CD4-positive, alpha-beta memory T cell (primary cell): Measurements from ENCODE around the gene KCNJ9. TPM values are rescaled to one million over a fixed set of nuclear protein-coding genes. Genes with fewer than 3 reads are reported as not detected.

Source experiments
- CTCF ChIA-PET: fragments of 350-600 bp; sonication (Branson Sonifier 250); formaldehyde crosslinking; loops from one replicate; lab custom pipeline; 2021; ENCODE audit warnings: inconsistent platforms; ENCODE audit not compliant: partially characterized antibody; lab: Charles Lee
- POLR2A ChIA-PET: fragments of 350-600 bp; sonication (Branson Sonifier 250); formaldehyde crosslinking; loops from one replicate; lab custom pipeline; 2021; ENCODE audit not compliant: partially characterized antibody; lab: Charles Lee
- DNase-seq, 5 donors: peaks; one replicate each; pipeline versions ENCODE4 v3.0.0 to v3.0.0-alpha.2; 2020 to 2022; ENCODE audit warnings: mixed read lengths in 1 of 5
- H3K27ac ChIP-seq: one replicate; pipeline ENCODE4 v1.7.0; 2013; ENCODE audit warnings: low read depth, low read length
- H3K27me3 ChIP-seq: 2 replicates; pipeline ENCODE4 v1.7.0; 2013; ENCODE audit warnings: mild to moderate bottlenecking, low read length, moderate library complexity; ENCODE audit not compliant: insufficient read depth
- H3K36me3 ChIP-seq: 2 replicates; pipeline ENCODE4 v1.7.0; 2013; ENCODE audit warnings: mild to moderate bottlenecking, low read length, moderate library complexity; ENCODE audit not compliant: insufficient read depth
- H3K4me1 ChIP-seq: 2 replicates; pipeline ENCODE4 v1.7.0; 2013; ENCODE audit warnings: mild to moderate bottlenecking, low read length, moderate library complexity; ENCODE audit not compliant: insufficient read depth
- H3K4me3 ChIP-seq, 2 donors: one replicate each; pipeline ENCODE4 v1.7.0; 2013; ENCODE audit warnings: low read length in 2 of 2, mild to moderate bottlenecking in 1 of 2
- H3K9me3 ChIP-seq, 2 donors: one replicate each; pipeline ENCODE4 v1.7.0; 2013; ENCODE audit warnings: low read length in 2 of 2, control low read depth in 1 of 2; ENCODE audit not compliant: control insufficient read depth in 1 of 2
- H3K27ac Mint-ChIP-seq, 7 donors: one replicate each; pipeline ENCODE4 v1.8.0; 2020 to 2021; ENCODE audit warnings: mixed read lengths in 7 of 7, mild to moderate bottlenecking in 6 of 7, inconsistent platforms in 3 of 7, moderate library complexity in 3 of 7
- H3K27me3 Mint-ChIP-seq, 2 donors: one replicate each; pipeline ENCODE4 v1.8.0; 2020 to 2021; ENCODE audit warnings: mixed read lengths in 2 of 2
- H3K36me3 Mint-ChIP-seq, 2 donors: one replicate each; pipeline ENCODE4 v1.8.0; 2020 to 2021; ENCODE audit warnings: mixed read lengths in 2 of 2, inconsistent platforms in 1 of 2, mild to moderate bottlenecking in 1 of 2
- H3K4me1 Mint-ChIP-seq, 4 donors: one replicate each; pipeline ENCODE4 v1.8.0; 2020 to 2021; ENCODE audit warnings: mixed read lengths in 4 of 4, mild to moderate bottlenecking in 1 of 4
- H3K4me3 Mint-ChIP-seq, 8 donors: one replicate each; pipeline ENCODE4 v1.8.0; 2020 to 2021; ENCODE audit warnings: mixed read lengths in 8 of 8, mild to moderate bottlenecking in 7 of 8, moderate library complexity in 6 of 8, inconsistent platforms in 3 of 8
- H3K9me3 Mint-ChIP-seq, 8 donors: one replicate each; pipeline ENCODE4 v1.8.0; 2020 to 2021; ENCODE audit warnings: mixed read lengths in 8 of 8, mild to moderate bottlenecking in 5 of 8, inconsistent platforms in 3 of 8, moderate library complexity in 1 of 8
- intact Hi-C: fragments of 100-400 bp; cut with micrococcal nuclease; formaldehyde crosslinking; loops from one replicate; pipeline ENCODE4 v1.15.1; 2023
- polyA plus RNA-seq, 2 donors: library from polyadenylated mRNA; unstranded; fragments of 300-500 nt; fragmentation: Illumina TruSeq; gene quantifications; one replicate each; pipeline ENCODE4 v1.2.3, GENCODE V29; 2021
- total RNA-seq, 2 experiments: library from RNA; stranded (reverse); gene quantifications; one replicate each; pipeline ENCODE4 v1.2.3, GENCODE V29; 2021

KCNJ9 gene
- not detected for total RNA-seq
- polyA plus RNA-seq: not detected

DNA sequence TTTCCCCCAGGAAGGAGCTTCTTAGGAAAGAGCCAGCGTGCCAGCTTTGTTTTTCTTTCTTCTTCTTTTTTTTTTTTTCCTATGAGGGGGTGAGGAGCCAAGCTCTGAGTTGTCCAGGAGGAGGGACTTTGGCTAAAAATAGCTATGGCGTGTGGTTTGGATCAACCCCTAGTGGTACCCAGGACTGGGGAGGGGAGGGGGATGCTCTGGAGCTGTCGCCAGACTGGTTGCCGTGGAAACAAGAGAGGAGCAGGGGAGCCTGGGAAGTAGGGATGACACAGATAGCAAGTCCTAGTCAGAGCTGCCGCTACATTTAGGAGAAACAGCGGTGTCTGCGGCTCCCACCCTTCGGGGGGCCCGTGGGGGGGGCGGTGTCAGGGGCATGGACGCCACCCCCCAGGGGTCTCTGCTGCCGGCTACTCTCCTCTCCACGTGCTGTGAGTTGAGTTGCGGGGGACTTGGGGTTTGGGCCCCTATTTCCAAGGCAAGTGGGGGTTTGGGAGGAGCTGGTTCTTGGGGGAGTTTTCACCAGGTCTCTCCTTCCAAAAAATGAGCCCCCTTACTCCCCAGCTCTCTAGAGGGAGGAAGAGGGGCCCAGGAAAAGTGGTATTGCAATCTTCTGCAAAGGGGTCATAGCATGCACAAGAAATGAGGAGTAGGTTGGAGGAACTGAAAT lies at the start of gene KCNJ9:
TSS of gene KCNJ9 (plus strand) at position 278 of the 676 bp plus-strand sequence. CDS start 2,493 bp downstream, outside the sequence.
- peak within 1 kb of the TSS in 1 of 7 donors; percentile 36 for H3K27ac Mint-ChIP-seq
- Histone ChIP-seq H3K9me3 (no peaks in the 10 kb centered on the region), H3K27me3 (peaks cover 38% of the 10 kb centered on the region), H3K4me3 (no peak within 1 kb of the TSS), H3K36me3 (no peaks in the 10 kb centered on the region), H3K4me1 (peaks cover 3% of the 10 kb centered on the region), H3K27ac (no peak within 1 kb of the TSS)
- ChIA-PET POLR2A (interaction anchor here (1.1 kb wide), 1 partner anchor 182 kb away, joined by 3 read pairs; no protein-coding TSS in a partner anchor), CTCF (interaction anchor here (0.8 to 11.9 kb wide), 9 partner anchors 9 to 148 kb away, joined by 3 to 141 read pairs (median 5); partner anchors contain the start of genes IGSF8 and KCNJ10)
- H3K4me1 Mint-ChIP-seq: peaks cover 8 to 28% (median 18%) of the 10 kb centered on the region in 4 donors
- H3K27me3 Mint-ChIP-seq: peaks cover 44 to 48% of the 10 kb centered on the region in 2 donors
- H3K36me3 Mint-ChIP-seq: peaks cover 0 to 4% of the 10 kb centered on the region in 2 donors
- H3K9me3 Mint-ChIP-seq: no peaks in the 10 kb centered on the region
- no peak for DNase-seq
- H3K4me3 Mint-ChIP-seq: no peak within 1 kb of the TSS
- intact Hi-C loops: no loop called here

DNA sequence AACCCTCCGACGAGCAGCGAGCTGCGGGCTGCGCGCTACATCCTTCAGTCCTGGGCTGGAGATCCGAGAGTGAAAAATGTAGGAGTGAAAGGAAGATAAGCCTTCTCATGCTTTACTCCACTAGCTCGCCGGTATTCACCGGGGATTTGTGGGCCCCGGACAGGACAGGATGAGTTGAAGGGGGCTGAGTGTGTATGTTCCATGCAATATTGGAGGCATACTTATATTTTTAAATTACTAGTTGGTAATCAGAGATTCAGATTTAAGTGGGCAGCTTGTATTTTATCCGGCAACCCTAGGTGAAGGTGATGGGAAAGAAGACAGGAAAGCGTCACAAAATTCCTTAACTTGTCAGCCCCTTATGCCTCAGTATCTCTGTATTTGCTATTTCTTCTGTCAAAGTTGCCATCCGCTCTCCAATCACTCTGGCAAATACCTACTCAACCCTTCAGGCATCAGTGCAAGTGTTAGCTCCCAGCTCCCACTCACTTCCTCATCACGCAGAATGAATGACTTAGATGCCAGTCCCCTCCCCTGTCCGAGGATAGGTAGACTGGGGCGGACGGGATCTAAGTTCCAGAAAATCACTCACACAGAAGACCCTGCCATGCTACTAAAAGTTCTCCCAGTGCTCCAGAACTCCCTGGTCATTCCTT lies 49.0 kb upstream of the KCNJ9 start:
- Mint-ChIP-seq H3K4me3 (peak overlapping the region; percentile 94 to 99 (median 98)), H3K27me3 (no peaks in the 10 kb centered on the region), H3K27ac (peak overlapping the region; percentile 89 to 98 (median 97)), H3K36me3 (peaks cover 0 to 10% of the 10 kb centered on the region in 2 donors), H3K4me1 (peaks cover 24 to 39% (median 30%) of the 10 kb centered on the region in 4 donors), H3K9me3 (no peaks in the 10 kb centered on the region)
- DNase-seq: peak in 1 of 5 donors; percentile 11
- Histone ChIP-seq H3K27ac (peak overlapping the region; percentile 57), H3K4me1 (peaks cover 32% of the 10 kb centered on the region), H3K4me3 (peak overlapping the region; percentile 71 to 79), H3K36me3 (no peaks in the 10 kb centered on the region), H3K27me3 (no peaks in the 10 kb centered on the region), H3K9me3 (no peaks in the 10 kb centered on the region)
- POLR2A ChIA-PET: interaction anchor here (1.4 to 3.2 kb wide), 7 partner anchors 9 to 252 kb away, joined by 3 to 36 read pairs (median 5); partner anchors contain the start of genes DUSP23, IGSF8 and TAGLN2
- CTCF ChIA-PET: interaction anchor here (0.9 to 5.3 kb wide), 6 partner anchors 14 to 252 kb away, joined by 3 to 38 read pairs (median 12); partner anchors contain the start of gene DUSP23
- intact Hi-C loops: loop anchor here (5.0 kb wide), 1 partner anchor 65 kb away; the partner anchor contains the start of gene IGSF8

DNA sequence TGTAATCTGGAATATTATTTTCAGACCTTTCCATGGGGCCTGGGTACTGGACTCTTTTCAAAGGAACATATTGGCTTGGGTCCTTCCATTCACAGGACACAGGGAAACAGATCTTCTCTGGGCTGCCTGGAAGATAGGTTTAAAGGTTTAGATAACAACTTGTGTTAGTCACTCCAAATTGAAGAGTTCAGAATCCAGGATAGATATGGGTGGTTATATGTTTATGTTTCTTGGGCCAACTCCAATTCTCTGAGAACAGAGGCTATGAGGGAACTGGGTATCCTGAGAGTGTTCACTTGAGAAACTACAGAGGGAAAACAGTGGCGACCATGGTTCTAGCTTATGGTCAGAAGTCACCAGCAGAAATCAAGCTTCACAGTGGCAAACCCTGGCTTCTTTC lies 40.9 kb upstream of the KCNJ9 start:
- H3K27me3 ChIP-seq: no peaks in the 10 kb centered on the region
- Mint-ChIP-seq H3K4me3 (no peak overlapping the region), H3K27ac (no peak overlapping the region), H3K27me3 (peaks cover 5 to 6% of the 10 kb centered on the region in 2 donors), H3K36me3 (peaks cover 0 to 14% of the 10 kb centered on the region in 2 donors), H3K9me3 (no peaks in the 10 kb centered on the region), H3K4me1 (no peaks in the 10 kb centered on the region)
- H3K36me3 ChIP-seq: no peaks in the 10 kb centered on the region
- no peak overlapping the region for H3K27ac ChIP-seq
- H3K4me3 ChIP-seq: no peak overlapping the region
- H3K9me3 ChIP-seq: no peaks in the 10 kb centered on the region
- POLR2A ChIA-PET: interaction anchor here (2.1 kb wide), 1 partner anchor 9 kb away, joined by 8 read pairs; the partner anchor contains the start of gene PIGM
- H3K4me1 ChIP-seq: no peaks in the 10 kb centered on the region
- CTCF ChIA-PET: interaction anchor here (1.4 to 2.9 kb wide), 2 partner anchors 11 to 45 kb away, joined by 3 to 15 read pairs; no protein-coding TSS in a partner anchor
- intact Hi-C loops: no loop called here
- no peak for DNase-seq

DNA sequence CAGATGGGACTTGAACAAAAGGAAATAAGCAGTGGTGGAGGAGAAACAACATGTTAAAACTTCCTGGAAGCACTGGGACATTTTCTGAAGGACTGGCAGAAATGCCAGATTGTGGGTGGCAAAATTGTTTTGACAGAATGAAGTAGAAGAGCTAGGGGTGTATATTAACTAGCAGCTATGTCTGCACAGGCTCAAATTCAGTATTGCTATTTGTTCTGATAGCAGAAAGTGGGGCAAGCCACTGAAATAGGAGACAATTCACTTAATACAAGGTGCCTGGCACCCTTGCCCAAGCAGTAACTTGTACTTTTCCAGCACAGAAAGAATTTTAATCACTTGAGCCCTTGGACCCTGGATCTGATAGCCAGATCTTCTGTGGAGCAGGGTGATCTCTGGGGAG lies 37.8 kb upstream of the KCNJ9 start:
- Mint-ChIP-seq H3K4me3 (no peak overlapping the region), H3K27ac (no peak overlapping the region), H3K27me3 (peaks cover 11 to 12% of the 10 kb centered on the region in 2 donors), H3K36me3 (peaks cover 0 to 5% of the 10 kb centered on the region in 2 donors), H3K9me3 (no peaks in the 10 kb centered on the region), H3K4me1 (peaks cover 6 to 12% (median 9%) of the 10 kb centered on the region in 4 donors)
- intact Hi-C loops: no loop called here
- Histone ChIP-seq H3K4me3 (no peak overlapping the region), H3K36me3 (no peaks in the 10 kb centered on the region), H3K4me1 (peaks cover 10% of the 10 kb centered on the region), H3K9me3 (no peaks in the 10 kb centered on the region), H3K27ac (no peak overlapping the region), H3K27me3 (no peaks in the 10 kb centered on the region)
- CTCF ChIA-PET: interaction anchor here (1.9 kb wide), 1 partner anchor 35 kb away, joined by 7 read pairs; no protein-coding TSS in a partner anchor
- POLR2A ChIA-PET: no interaction called here
- no peak for DNase-seq

DNA sequence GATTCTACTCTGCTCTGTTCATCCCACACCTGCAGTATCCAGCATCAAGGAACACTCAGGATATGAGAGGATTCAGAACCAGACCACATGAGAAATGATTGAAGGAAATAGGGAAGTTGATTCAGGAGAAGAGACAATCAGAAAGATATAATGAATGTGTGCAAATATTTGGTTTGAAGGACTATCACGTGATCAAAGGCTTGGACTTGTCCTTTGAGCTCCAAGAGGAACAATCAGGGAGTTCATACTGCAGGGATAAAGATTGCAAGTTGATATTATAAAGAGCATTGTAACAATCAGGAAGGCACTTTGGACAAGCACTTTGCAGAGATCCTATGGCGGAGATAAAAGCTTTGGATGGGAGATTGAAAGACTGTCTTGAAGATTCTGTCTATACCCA lies 35.7 kb upstream of the KCNJ9 start:
- H3K36me3 ChIP-seq: no peaks in the 10 kb centered on the region
- no peak overlapping the region for H3K27ac ChIP-seq
- ChIA-PET POLR2A (interaction anchor here (1.9 kb wide), 1 partner anchor 14 kb away, joined by 4 read pairs; the partner anchor contains the start of gene PIGM), CTCF (interaction anchor here (0.7 to 5.1 kb wide), 18 partner anchors 8 to 333 kb away, joined by 3 to 141 read pairs (median 4); partner anchors contain the start of genes KCNJ10, KCNJ9 and PIGM)
- H3K27ac Mint-ChIP-seq: no peak overlapping the region
- peaks cover 0 to 2% (median 0%) of the 10 kb centered on the region in 8 donors for H3K9me3 Mint-ChIP-seq
- no peak for DNase-seq
- no peaks in the 10 kb centered on the region for H3K27me3 ChIP-seq
- no peak overlapping the region for H3K4me3 ChIP-seq
- H3K4me3 Mint-ChIP-seq: no peak overlapping the region
- peaks cover 6 to 12% (median 9%) of the 10 kb centered on the region in 4 donors for H3K4me1 Mint-ChIP-seq
- intact Hi-C loops: loop anchor here (1.0 to 5.0 kb wide), 3 partner anchors 39 to 332 kb away; no protein-coding TSS in a partner anchor
- no peaks in the 10 kb centered on the region for H3K36me3 Mint-ChIP-seq
- no peaks in the 10 kb centered on the region for H3K9me3 ChIP-seq
- peaks cover 13 to 14% of the 10 kb centered on the region in 2 donors for H3K27me3 Mint-ChIP-seq
- peaks cover 10% of the 10 kb centered on the region for H3K4me1 ChIP-seq

DNA sequence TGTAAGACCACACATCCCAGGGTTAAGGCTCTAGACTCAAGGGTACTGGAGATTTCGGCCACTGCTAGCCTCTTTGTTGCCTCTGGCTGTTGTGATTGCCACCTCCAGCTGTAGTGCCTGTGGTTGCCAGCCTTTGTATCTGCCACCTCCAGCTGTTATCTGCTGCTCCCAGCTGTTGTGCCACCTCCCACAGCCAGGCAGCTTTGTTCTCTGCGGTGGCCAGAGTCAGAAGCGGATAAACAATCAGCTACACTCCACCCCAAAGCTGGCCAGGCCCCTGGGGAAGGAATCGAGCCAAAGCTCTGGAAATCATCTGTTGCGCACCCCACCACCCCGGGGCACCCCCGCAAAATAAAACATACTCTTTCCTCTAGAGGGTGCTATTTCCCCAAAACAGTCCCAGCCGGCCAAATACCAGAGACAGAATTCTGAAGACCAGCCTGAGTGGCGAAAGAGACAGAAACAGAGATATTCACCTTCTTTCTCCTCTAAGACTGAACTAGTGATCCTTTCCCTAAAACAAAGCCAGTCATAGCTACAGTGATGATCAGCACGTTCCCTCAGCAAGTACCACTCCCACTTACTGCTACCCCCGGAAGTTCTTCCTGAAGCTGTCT lies 34.7 kb upstream of the KCNJ9 start:
- Histone ChIP-seq H3K9me3 (no peaks in the 10 kb centered on the region), H3K4me1 (peaks cover 10% of the 10 kb centered on the region), H3K36me3 (no peaks in the 10 kb centered on the region), H3K4me3 (no peak overlapping the region), H3K27me3 (no peaks in the 10 kb centered on the region), H3K27ac (no peak overlapping the region)
- H3K36me3 Mint-ChIP-seq: no peaks in the 10 kb centered on the region
- intact Hi-C loops: loop anchor here (1.0 to 5.0 kb wide), 3 partner anchors 38 to 331 kb away; no protein-coding TSS in a partner anchor
- H3K27me3 Mint-ChIP-seq: peaks cover 12 to 18% of the 10 kb centered on the region in 2 donors
- ChIA-PET POLR2A (interaction anchor here (0.6 to 1.9 kb wide), 3 partner anchors 12 to 51 kb away, joined by 3 to 4 read pairs (median 4); partner anchors contain the start of genes IGSF8 and PIGM), CTCF (interaction anchor here (0.7 to 5.1 kb wide), 23 partner anchors 8 to 333 kb away, joined by 3 to 141 read pairs (median 4); partner anchors contain the start of genes KCNJ10, KCNJ9 and PIGM)
- peak; percentile 27 to 48 (median 47) for DNase-seq
- H3K4me1 Mint-ChIP-seq: peaks cover 6 to 12% (median 9%) of the 10 kb centered on the region in 4 donors
- H3K9me3 Mint-ChIP-seq: peaks cover 0 to 4% (median 0%) of the 10 kb centered on the region in 8 donors
- H3K4me3 Mint-ChIP-seq: peak overlapping the region; percentile 57 to 79 (median 70)
- peak overlapping the region in 3 of 7 donors; percentile 31 to 62 (median 62) for H3K27ac Mint-ChIP-seq
